Lower leg skin (tissue), 4 donors: ENCODE results near the gene CHRNG. TPM values are rescaled to one million over a fixed set of nuclear protein-coding genes. Genes with fewer than 3 reads are reported as not detected.

Source experiments
- DNase-seq, 2 donors: peaks; one replicate each; pipeline ENCODE4 v3.0.0-alpha.2; 2019; ENCODE audit warnings: low spot score in 2 of 2
- H3K4me3 ChIP-seq: fragments of 200-600 bp; sonication (generic); 2 replicates; pipeline ENCODE4 v1.5.1; 2017; ENCODE audit warnings: mild to moderate bottlenecking, low read depth; ENCODE audit not compliant: poor library complexity, severe bottlenecking
- POLR2A ChIP-seq, 2 donors: fragments of 450-650 bp; IDR thresholded peaks; one replicate each; pipeline ENCODE4 v1.6.1; 2016 to 2017; ENCODE audit warnings: antibody characterized with exemption in 2 of 2, mild to moderate bottlenecking in 1 of 2, moderate library complexity in 1 of 2
- WGBS, 2 donors: methylation state at CpG; one replicate each; pipeline ENCODE4 v1.1.5; 2018; 5-methylcytosine and 5-hydroxymethylcytosine counted together
- intact Hi-C: fragments of 100-400 bp; cut with DNase I; formaldehyde crosslinking; loops from one replicate; pipeline ENCODE4 v1.15.0; 2023; ENCODE audit warnings: low total_unique reads
- total RNA-seq, 4 donors: library from RNA; depleted of rRNA; stranded (reverse); fragments of >200 nt; gene quantifications; one replicate each; pipeline ENCODE4 v1.1.0, GENCODE V29; 2016
- TF ChIP-seq, protein P1 (sequence below), 3 donors: fragments of 450-650 bp; IDR thresholded peaks; one replicate each; pipeline ENCODE4 v1.5.1; 2016; ENCODE audit warnings: antibody characterized with exemption in 3 of 3, mild to moderate bottlenecking in 3 of 3, moderate library complexity in 2 of 3

CHRNG gene
- total RNA-seq, 4 donors from 2014 or later = not detected

DNA sequence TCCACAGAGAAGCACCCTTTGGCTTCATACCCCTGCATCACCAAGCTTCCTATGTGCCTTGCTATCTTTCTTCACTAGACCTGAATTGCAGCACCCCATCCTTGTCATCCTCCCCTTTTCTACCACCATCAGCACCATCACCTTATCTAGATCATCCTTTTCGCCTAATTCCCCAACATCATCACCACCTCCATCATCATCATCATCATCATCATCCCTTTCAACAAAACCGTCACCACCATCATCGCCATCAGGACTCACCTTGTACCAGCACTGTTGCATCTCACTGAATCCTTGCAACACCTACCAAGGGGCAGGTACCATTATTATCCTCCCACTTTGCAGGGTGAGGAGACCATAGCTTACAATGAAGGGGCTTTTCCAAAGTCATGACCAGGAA lies 41.0 kb upstream of the CHRNG start:
- TF ChIP-seq POLR2A (IDR thresholded peaks at IDR 0.05) = no peak
- TF ChIP-seq, protein P1, sequence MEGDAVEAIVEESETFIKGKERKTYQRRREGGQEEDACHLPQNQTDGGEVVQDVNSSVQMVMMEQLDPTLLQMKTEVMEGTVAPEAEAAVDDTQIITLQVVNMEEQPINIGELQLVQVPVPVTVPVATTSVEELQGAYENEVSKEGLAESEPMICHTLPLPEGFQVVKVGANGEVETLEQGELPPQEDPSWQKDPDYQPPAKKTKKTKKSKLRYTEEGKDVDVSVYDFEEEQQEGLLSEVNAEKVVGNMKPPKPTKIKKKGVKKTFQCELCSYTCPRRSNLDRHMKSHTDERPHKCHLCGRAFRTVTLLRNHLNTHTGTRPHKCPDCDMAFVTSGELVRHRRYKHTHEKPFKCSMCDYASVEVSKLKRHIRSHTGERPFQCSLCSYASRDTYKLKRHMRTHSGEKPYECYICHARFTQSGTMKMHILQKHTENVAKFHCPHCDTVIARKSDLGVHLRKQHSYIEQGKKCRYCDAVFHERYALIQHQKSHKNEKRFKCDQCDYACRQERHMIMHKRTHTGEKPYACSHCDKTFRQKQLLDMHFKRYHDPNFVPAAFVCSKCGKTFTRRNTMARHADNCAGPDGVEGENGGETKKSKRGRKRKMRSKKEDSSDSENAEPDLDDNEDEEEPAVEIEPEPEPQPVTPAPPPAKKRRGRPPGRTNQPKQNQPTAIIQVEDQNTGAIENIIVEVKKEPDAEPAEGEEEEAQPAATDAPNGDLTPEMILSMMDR (IDR thresholded peaks at IDR 0.05) = no peak
- intact Hi-C loops = no loop called here
- H3K4me3 ChIP-seq = no peak overlapping the region
- no peak for DNase-seq
- 94 to 95% methylated on average over 3 of the region's 3 CpGs for WGBS, 2 donors

DNA sequence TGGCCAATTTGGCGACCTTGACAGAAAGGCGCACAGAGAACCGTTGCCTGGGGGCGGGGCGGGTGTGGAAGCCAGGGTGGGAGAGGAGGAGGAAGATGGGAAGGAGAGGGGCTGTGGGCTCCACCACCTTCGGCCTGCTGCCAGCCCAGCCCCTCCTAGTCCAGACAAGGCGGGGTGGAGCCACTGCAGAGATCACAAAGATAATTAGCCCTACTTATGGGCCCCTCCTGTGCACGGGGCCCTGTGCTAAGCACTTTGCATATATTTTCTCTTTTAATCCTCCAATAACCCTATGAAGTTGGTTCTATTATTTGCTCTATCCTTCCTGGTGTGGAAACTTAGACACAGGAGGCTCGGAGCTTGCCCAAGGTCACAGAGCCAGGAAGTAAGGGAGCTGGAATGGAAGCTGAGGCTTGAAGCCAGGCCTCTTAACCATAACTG lies 38.1 kb upstream of the CHRNG start:
- no peak for TF ChIP-seq POLR2A (IDR thresholded peaks at IDR 0.05)
- TF ChIP-seq, protein P1 (IDR thresholded peaks at IDR 0.05) = no peak
- intact Hi-C loops = no loop called here
- WGBS, 2 donors = 55 to 67% methylated on average over 9 of the region's 9 CpGs
- no peak overlapping the region for H3K4me3 ChIP-seq
- no peak for DNase-seq

DNA sequence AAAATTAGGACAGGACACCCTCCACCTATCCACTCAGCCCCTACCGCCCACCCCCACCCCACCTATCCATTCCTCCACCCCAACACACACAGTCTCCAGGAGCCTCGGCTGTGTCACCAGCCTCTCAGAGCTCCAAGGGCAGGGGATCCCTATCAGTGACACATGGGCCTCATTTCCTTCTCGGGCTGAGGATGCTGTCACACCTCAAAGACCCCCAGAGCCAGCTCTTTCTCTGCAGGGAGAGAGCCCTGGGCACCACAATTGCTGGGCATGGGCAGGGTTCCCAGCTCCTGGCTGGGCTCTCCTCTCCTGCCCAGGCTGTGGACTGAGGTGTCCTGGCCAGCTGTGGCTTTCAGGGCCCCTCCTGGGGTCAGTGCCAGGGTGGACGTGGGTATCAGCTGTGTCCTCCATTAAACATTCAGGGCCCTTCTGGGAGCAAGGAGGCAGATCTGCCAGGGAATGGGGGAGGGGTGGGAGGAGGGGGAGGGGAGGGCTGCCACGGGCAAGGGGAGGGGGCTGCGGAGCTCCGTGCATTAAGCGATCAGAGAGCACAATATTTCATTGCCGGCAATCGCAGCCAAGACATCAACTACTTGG lies 37.6 kb upstream of the CHRNG start:
- TF ChIP-seq, protein P1 (IDR thresholded peaks at IDR 0.05) = no peak
- DNase-seq = no peak
- whole genome bisulfite sequencing, 2 donors = 57 to 60% methylated on average over 10 of the region's 10 CpGs
- intact Hi-C loops = no loop called here
- H3K4me3 ChIP-seq = no peak overlapping the region

DNA sequence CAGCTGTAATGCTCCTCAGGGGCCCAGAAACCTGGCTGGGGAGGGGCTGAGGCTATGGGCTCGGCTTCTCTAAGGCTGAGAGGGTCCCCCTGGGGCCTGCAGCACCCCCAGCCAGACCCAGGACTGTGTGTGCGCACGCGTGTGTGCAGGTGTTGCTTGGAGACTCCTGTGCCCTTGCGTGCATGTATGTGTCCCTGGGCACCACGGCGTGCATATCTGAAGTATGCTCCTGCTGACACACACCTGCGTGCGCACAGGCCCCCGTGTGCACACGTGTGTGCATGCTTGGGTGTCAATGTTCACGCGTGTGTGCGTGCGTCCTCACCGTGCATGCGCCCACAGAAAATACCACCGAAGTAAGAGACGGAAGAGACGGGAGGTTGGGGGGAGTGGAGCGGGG lies 37.0 kb upstream of the CHRNG start:
- WGBS, 2 donors = 17 to 23% methylated on average over 13 to 17 of the region's 21 CpGs
- TF ChIP-seq POLR2A (IDR thresholded peaks at IDR 0.05) = no peak
- TF ChIP-seq, protein P1 (IDR thresholded peaks at IDR 0.05) = no peak
- DNase-seq = no peak
- intact Hi-C loops = no loop called here
- no peak overlapping the region for H3K4me3 ChIP-seq

DNA sequence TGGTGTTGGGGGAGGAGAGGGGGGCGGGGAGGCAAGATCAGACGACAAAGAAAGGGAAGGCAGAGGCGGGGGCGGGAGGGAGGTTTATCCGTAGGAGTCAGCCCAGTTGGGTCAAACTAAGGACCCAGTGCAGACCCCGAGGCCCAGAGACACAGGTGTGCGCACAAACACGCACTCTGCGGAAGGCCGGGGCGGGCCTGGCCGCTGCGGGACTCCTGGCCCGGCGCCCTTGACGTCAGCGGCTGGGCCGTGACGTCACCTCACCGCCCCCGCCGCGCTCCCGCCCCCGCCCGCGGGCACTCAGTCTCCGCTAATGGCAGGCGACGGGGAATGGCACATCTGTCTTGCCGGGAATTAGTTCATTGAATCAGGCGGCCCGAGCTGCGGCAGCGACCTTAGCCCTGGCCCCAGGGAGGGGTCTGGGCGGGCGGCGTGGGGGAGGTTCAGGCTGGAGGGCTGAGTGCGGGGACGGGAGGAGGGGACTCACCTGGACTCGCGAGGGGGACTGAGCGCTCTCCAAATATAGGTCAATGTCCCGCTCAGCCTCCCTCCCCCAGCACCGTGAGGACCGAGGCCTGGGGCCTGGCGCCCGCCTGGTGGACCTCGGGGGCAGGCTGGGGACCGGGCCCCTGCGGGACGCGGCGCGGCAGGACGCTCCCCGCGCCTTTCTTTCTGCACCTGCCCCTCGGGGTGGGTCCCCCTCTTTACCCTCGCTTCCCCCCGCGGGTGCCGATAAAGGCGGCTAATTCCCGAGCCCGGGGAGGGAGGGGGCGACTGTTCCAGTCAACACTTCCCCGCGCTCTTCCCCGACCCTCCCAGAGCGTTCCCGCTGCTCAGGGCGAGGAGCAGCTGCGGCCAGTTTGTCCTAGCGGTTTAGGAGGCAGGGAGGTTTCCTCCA lies 36.3 kb upstream of the CHRNG start:
- WGBS, 2 donors = 0 to 5% methylated on average over 21 to 27 of the region's 75 CpGs
- no peak for TF ChIP-seq POLR2A (IDR thresholded peaks at IDR 0.05)
- TF ChIP-seq, protein P1 (IDR thresholded peaks at IDR 0.05) = no peak
- no peak overlapping the region for H3K4me3 ChIP-seq
- intact Hi-C loops = no loop called here
- no peak for DNase-seq
